ENCODE data around the gene DDX1.

The DDX1 gene

DNA sequence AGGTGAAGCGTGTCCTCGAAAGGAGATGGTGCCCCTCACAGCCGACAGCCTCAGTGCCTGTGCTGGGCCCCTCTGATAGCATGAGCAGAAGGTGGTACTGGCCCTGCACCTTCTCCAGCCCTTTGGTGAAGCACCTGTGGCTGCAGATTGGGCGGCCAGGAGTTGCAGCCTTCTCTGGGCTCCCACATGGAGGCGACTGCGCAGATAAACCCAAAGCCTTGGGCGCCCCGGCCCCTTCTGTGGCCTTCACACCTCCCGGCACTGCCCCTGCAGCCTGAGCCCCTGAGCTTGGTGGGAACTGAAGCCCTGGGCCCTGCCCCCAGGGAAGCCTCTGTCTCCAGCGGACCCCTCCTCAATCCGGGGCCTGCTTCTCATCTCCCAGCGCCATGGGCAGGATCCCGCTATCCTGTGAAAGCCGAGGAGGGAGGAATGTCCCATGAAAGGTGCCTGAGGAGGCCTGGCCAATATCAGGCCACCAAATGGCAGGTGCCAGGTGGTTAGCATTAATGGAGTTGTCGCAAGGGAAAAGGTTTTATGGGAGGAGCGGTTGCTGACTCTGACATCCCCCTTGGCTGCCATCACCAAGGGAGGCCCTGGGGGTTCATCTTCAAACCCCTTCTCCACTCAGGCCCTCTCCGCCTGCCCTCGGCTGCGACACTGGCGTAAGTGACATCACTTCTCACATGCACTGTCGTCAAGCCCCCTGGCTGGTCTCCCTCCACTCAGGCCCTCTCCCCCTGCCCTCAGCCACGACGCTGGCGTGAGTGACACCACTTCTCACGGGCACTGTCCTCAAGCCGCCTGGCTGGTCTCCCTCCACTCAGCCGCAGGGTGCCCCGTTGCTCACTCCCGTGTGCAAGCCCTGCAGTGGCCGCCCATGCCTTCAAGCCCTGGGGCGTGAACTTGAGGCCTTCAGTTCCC is 62.4 kb downstream of the DDX1 start:
- DNase-seq (ENCODE audit: low read depth in 1 of 2, low spot score in 1 of 2), result no peak
- TF ChIP-seq, protein P1, sequence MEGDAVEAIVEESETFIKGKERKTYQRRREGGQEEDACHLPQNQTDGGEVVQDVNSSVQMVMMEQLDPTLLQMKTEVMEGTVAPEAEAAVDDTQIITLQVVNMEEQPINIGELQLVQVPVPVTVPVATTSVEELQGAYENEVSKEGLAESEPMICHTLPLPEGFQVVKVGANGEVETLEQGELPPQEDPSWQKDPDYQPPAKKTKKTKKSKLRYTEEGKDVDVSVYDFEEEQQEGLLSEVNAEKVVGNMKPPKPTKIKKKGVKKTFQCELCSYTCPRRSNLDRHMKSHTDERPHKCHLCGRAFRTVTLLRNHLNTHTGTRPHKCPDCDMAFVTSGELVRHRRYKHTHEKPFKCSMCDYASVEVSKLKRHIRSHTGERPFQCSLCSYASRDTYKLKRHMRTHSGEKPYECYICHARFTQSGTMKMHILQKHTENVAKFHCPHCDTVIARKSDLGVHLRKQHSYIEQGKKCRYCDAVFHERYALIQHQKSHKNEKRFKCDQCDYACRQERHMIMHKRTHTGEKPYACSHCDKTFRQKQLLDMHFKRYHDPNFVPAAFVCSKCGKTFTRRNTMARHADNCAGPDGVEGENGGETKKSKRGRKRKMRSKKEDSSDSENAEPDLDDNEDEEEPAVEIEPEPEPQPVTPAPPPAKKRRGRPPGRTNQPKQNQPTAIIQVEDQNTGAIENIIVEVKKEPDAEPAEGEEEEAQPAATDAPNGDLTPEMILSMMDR (IDR thresholded peaks at IDR 0.05; ENCODE audit: insufficient read depth, low read length), result no peak
- TF ChIP-seq SPI1 (IDR thresholded peaks at IDR 0.05; ENCODE audit: borderline replicate concordance, low read depth) (no peak), GABPA (IDR thresholded peaks at IDR 0.05; ENCODE audit: low read depth) (no peak), POLR2AphosphoS5 (IDR thresholded peaks at IDR 0.05; ENCODE audit: low read depth) (no peak), REST (IDR thresholded peaks at IDR 0.05; ENCODE audit: insufficient replicate concordance, low read depth) (no peak)
- Histone ChIP-seq H3K4me3 (replicated peaks; ENCODE audit: insufficient read depth, low read length) (no peak overlapping the region), H3K27ac (replicated peaks) (no peak overlapping the region), H3K27me3 (ENCODE audit: insufficient read depth, poor library complexity, severe bottlenecking) (no peaks in the 10 kb centered on the region)

DNA sequence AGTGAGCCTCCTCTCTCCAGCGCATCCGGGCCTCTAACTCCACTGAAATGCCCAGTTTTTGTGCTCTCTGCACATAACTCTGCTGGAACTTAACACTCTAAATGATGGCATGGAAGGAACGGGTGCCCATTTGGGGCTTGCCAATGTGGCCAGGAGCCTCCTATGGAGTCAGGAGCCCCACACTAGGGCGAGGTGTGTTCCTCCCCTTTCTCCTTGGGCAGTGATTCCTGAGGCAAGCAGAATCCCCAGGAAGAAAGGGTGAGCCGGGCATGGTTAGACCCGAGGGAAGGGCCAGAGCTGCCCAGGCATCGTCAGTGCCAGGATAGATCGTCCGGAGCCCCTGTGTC is 63.0 kb downstream of the DDX1 start:
- Histone ChIP-seq H3K4me3 (replicated peaks; ENCODE audit: insufficient read depth, low read length) (no peak overlapping the region), H3K27ac (replicated peaks) (no peak overlapping the region), H3K27me3 (ENCODE audit: insufficient read depth, poor library complexity, severe bottlenecking) (no peaks in the 10 kb centered on the region)
- TF ChIP-seq SPI1 (IDR thresholded peaks at IDR 0.05; ENCODE audit: borderline replicate concordance, low read depth), result no peak
- TF ChIP-seq, protein P1 (IDR thresholded peaks at IDR 0.05; ENCODE audit: insufficient read depth, low read length), result no peak
- TF ChIP-seq GABPA (IDR thresholded peaks at IDR 0.05; ENCODE audit: low read depth), result no peak
- TF ChIP-seq REST (IDR thresholded peaks at IDR 0.05; ENCODE audit: insufficient replicate concordance, low read depth), result no peak
- no peak for TF ChIP-seq POLR2AphosphoS5 (IDR thresholded peaks at IDR 0.05; ENCODE audit: low read depth)
- DNase-seq (ENCODE audit: low read depth in 1 of 2, low spot score in 1 of 2), result no peak

GRCh38 chr2:15655123-15655887 is 63.6 kb downstream of the DDX1 start:
- no peak for TF ChIP-seq GABPA (IDR thresholded peaks at IDR 0.05; ENCODE audit: low read depth)
- TF ChIP-seq POLR2AphosphoS5 (IDR thresholded peaks at IDR 0.05; ENCODE audit: low read depth), result no peak
- TF ChIP-seq SPI1 (IDR thresholded peaks at IDR 0.05; ENCODE audit: borderline replicate concordance, low read depth), result no peak
- TF ChIP-seq REST (IDR thresholded peaks at IDR 0.05; ENCODE audit: insufficient replicate concordance, low read depth), result no peak
- TF ChIP-seq, protein P1 (IDR thresholded peaks at IDR 0.05; ENCODE audit: insufficient read depth, low read length), result no peak
- H3K27ac ChIP-seq (replicated peaks), result no peak overlapping the region
- no peaks in the 10 kb centered on the region for H3K27me3 ChIP-seq (ENCODE audit: insufficient read depth, poor library complexity, severe bottlenecking)
- no peak for DNase-seq (ENCODE audit: low read depth in 1 of 2, low spot score in 1 of 2)
- no peak overlapping the region for H3K4me3 ChIP-seq (replicated peaks; ENCODE audit: insufficient read depth, low read length)

All from HL-60 (cell line).